Right kidney (tissue), 9 donors: ENCODE results near the gene YPEL4.
A peak's percentile ranks its signal among the peaks of the same experiment; 100 is the strongest.
"Not testable (repeated sequence)": the region's sequence is repeated elsewhere in the genome, so short reads cannot be mapped to it uniquely, and the experiment has no call there.

Experiments
- DNase-seq: peaks from one replicate; pipeline ENCODE4 v3.0.0-alpha.2; 2016
- long read RNA-seq, 8 donors: transcript quantifications; one replicate each; lab custom pipeline, GENCODE V29; 2026

YPEL4 gene, protein sequence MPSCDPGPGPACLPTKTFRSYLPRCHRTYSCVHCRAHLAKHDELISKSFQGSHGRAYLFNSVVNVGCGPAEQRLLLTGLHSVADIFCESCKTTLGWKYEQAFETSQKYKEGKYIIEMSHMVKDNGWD
- long read RNA-seq, donor 1, result 0 reads
- long read RNA-seq, donor 2, result 0 reads
- long read RNA-seq, donor 3, result 0 reads
- long read RNA-seq, donor 4, result 0 reads
- long read RNA-seq, donor 5, result 0 reads
- long read RNA-seq, donor 6, result 0 reads
- long read RNA-seq, donor 7, result 0 reads
- long read RNA-seq, donor 8, partial matches to known transcripts, result 0 of 1 reads
- long read RNA-seq, donor 8, other reads (novel, unspliced or antisense), result 0 of 1 reads

- no peak for DNase-seq
These were observed at the start of gene YPEL4 for GRCh38 chr11:57649826-57650738. Gene YPEL4 (minus strand): TSS chr11:57649912. CDS start chr11:57647107, 2,805 bp downstream.

DNA sequence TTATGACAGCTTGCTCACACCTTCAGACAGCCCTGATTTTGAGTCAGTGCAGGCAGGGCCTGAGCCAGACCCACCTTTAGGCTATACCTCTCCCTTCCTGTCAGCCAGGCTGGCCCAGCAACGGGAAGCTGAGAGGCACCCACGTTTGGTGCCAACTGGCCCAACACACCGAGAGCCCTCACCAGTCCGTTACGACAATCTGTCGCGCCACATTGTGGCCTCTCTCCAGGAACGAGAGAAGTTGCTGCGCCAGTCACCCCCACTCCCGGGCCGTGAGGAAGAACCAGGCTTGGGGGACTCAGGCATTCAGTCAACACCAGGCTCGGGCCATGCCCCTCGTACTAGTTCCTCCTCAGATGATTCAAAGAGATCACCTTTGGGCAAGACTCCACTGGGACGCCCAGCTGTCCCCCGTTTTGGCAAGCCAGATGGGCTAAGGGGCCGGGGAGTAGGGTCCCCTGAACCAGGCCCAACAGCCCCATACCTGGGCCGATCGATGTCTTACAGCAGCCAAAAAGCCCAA lies 49.2 kb upstream of the YPEL4 start:
- no peak for DNase-seq

DNA sequence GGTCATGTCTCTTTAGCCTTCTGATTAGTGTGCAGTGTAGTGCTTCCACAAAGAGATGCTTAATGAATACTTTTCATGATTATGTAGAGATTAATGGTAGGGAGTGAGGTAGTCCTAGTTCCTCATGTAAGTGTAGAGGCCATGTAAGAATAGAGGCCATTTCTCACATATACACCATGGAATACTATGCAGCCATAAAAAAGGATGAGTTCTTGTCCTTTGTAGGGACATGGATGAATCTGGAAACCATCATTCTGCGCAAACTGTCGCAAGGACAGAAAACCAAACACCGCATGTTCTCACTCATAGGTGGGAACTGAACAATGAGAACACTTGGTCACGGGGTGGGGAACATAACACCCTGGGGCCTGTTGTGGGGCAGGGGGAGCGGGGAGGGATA lies 40.8 kb upstream of the YPEL4 start:
- DNase-seq, result not testable (repeated sequence)

DNA sequence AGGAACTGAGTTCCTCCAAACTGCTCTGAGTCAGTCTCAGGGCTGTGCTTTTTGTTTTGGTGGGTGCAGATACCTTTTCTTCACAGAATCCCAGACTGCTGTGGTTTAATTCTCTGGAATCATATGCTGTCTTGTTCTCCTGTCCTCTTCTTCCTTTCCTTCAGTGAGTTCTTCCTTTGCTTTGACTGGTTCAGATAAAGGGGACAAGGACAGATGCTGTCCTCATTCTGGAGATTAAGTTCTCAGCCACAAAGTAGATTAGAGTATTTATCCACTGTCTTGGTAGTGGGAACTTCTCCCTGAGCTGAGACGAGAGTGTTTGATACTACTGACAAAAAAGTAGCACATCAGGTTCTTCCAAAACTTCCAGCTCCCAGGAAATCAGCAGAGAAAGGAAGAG lies 31.5 kb upstream of the YPEL4 start:
- DNase-seq, result no peak

DNA sequence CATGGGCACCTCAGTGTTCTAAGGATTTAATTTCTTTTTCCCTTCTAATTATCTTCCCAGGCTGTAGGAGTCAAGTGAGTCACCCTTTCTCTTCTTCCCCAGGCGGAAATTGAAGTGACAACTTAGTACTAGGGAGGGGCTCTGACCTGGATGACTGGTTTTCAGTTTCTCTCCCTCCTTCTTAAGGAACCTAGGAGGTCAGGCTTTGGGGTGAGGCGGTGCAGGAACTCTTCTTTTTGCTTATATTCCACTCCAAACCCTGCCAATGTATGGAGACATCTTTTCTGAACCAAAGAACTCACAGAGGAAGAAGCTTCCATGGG lies 30.8 kb upstream of the YPEL4 start:
- no peak for DNase-seq

DNA sequence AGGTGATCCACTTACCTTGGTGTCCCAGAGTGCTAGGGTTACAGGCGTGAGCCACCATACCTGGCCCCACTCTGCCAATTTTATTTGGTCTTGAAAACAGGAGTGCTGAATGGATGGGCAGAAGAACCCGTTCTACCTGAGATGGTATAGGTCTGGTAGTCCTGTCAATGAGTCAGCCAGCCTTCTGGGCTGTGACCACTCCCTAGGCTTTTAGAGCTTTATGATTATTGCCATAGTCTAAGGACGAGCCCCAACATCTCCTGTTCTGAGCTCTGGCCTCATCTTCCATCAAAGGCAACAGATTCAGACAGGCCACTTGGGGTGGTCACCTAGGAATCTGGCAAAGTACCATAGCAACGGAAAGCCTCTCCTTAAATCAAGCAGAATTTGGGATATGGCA lies 29.7 kb upstream of the YPEL4 start:
- DNase-seq, result no peak

DNA sequence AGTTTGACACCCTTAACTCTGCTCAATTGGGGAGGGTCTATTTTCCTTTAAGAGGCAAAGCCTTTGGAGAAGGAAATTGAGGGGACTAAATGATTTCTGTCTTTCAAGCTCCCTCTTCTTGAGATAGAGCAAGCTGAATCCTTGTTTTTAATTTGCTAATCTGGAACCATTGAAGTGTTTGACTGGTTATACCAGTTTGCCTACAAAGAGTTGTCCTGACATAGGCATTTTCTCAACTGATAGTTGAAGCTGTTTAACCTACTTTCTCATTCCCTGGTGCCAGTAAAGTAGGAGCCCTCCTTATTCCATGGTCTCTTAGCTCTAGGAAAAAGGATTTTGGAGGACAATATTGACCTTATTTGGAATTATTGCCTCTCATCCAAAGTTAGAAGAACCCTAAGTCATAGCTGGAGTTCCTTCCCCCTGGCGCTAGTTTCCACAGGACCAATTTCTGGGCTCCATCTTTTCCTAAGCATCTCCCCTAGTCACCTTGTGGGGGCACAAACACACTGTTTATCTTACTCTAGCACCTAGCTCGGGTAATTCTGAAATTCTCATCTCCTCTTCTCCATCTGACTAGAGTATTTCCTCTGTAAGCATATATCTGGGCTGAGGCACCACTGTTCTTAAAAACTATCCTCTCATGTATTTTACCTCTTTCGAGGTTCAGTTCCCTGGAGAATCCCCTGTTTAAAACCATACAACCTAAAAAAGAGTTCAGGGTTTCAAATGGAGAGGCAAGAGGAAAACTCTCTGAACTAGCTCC lies 25.6 kb upstream of the YPEL4 start:
- DNase-seq, result no peak

GRCh38 chr11:57674251-57674650 lies 24.5 kb upstream of the YPEL4 start:
- DNase-seq, result no peak

DNA sequence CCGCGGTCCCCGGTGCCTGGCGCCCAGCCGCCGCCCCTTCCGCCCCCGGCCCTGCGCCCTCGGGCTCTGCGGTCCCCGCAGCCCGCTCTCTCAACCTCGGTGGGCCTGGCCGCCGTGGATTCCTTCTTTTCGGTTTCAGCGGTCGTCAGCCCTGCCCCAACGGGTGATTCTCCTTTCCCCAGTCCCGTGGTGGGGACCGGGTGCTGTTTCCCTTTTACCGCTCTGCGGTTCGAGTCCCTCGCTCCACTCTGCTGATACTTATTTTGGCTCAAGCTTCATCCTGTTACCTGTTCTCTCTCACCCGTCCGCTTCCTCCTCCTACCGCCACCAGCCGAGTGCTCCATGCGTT lies 18.7 kb upstream of the YPEL4 start:
- DNase-seq, result no peak

- DNase-seq, result peak; percentile 96
These were observed 18.2 kb upstream of the YPEL4 start, which contains the start of gene ZDHHC5 for GRCh38 chr11:57667736-57668433. Gene ZDHHC5 (plus strand): TSS chr11:57668114. CDS start chr11:57673091, 4,977 bp downstream.

DNA sequence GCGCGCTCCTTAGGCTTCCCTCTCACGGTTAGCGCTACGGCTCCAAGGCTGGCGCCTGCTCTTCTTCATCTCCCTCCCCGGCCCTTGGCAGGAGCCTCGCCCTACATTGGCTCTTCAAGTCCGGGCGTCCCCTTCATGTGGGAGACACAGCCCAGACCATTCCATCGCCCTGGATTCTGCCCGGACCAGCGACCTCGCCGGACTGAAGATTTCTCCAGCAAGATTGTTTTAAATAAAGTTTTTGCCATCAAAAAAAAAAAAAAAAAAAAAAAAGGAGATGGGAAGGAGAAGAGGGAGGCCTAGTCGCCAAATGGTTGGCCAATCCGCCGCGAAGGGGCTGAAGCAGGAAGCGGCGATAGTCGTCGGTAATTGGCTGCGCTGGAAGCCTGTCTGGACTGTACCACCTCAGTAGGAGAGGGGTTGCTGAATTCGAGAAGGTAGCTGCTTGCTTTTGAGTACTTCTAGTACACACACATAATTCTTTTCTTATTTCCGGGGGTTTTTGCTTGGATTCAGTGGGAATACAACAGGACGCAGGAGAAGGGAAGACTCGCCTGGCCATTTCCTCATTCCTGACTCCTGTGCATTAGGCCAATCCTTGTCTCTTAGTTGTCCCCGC lies 17.5 kb upstream of the YPEL4 start:
- DNase-seq, result peak; percentile 99

GRCh38 chr11:57663975-57664374 lies 14.3 kb upstream of the YPEL4 start:
- no peak for DNase-seq

DNA sequence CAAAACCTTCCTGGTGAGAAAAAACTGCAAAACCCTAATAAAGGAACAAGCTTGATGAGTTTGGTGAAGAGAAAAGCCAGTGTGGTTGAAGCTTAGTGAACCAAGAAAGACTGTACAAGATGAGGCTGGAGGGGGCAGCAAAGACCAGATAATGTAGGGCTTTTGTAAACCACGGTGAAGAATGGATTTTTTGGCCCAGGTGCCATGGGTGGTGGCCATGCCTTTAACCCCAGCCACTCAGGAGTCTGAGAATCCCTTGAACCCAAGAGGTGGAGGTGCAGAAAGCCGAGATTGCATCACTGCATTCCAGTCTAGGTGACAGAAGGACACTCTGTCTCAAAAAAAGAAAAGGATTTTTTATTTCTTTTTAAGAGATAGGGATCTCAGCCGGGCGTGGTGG lies 13.2 kb upstream of the YPEL4 start:
- DNase-seq, result no peak

GRCh38 chr11:57659669-57660068 lies 10.0 kb upstream of the YPEL4 start:
- DNase-seq, result no peak

GRCh38 chr11:57658023-57658361 lies 8.3 kb upstream of the YPEL4 start:
- no peak for DNase-seq

- DNase-seq, result peak; percentile 89
These were observed 7.7 kb upstream of the YPEL4 start, which contains the start of gene CLP1 for GRCh38 chr11:57657194-57658022. Gene CLP1 (plus strand): TSS chr11:57657762. CDS start chr11:57659477, 1,715 bp downstream.

GRCh38 chr11:57656885-57657193 lies 7.1 kb upstream of the YPEL4 start:
- no peak for DNase-seq

DNA sequence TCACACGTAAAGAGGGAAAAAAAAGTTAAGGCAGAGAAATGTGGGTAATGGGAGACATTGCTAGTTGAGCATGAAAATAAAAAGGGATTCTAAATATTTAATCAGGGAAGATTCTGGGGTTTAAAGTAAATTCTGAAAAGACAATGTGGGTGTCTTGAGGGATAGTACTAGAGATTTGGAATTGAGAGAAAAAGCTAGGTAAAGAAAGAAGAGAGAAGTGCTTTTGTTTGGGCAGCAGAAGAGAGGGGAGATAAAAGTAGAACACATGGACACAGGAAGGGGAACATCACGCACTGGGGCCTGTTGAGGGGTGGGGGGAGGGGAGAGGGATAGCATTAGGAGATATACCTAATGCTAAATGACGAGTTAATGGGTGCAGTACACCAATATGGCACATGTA lies 3.5 kb upstream of the YPEL4 start:
- DNase-seq, result no peak

DNA sequence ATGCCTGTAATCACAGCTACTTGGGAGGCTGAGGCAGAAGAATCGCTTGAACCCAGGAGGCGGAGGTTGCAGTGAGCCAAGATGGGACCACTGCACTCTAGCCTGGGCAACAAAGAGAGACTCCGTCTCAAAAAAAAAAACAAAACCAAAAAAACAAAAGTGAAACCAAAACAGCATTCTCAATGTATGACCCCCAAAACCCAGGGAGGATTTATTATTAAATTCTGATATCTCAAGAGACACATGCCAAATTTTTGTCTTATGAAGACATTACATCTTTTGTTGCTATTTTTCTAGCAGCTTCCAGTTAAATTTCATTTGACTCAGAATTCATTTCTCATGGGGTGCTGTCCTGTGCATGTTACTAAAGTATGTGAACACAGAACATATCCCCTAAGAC lies 3.0 kb upstream of the YPEL4 start:
- DNase-seq, result no peak

DNA sequence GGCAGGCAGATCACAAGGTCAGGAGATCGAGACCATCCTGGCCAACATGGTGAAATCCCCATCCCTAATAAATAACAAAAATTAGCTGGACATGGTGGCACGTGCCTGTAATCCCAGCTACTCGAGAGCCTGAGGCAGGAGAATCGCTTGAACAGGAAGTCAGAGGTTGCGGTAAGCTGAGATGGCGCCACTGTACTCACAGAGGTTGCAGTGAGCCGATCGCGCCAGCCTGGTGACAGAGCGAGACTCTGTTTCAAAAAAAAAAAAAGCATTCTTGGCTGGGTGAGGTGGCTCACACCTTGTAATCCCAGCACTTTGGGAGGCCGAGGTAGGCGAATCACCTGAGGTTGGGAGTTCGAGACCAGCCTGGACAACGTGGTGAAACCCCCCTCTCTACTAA lies 2.5 kb upstream of the YPEL4 start:
- DNase-seq, result not testable (repeated sequence)

GRCh38 chr11:57651408-57651807 lies 1.7 kb upstream of the YPEL4 start:
- DNase-seq, result no peak
